HepG2 (cell line): Measurements from ENCODE around the gene STYX. TPM values are rescaled to one million over a fixed set of nuclear protein-coding genes. Genes with fewer than 3 reads are reported as not detected.

ENCODE experiments used
- EED ChIP-seq: sonication (generic); formaldehyde crosslinking; IDR thresholded peaks from 2 replicates; pipeline ENCODE4 v1.5.0; 2020; ENCODE audit warnings: mild to moderate bottlenecking, missing genetic modification reagents
- FOXP1 ChIP-seq, 2 experiments: fragments of 450-650 bp in 1 of 2; IDR thresholded peaks; 2 replicates each; pipeline ENCODE4 v1.6.1; 2017 to 2018; ENCODE audit warnings: antibody characterized with exemption in 1 of 2
- HCFC1 ChIP-seq: fragments of 150-350 bp; IDR thresholded peaks from 2 replicates; pipeline ENCODE4 v1.6.1; 2014; ENCODE audit warnings: low read depth, low read length
- KAT8 ChIP-seq: IDR thresholded peaks from 2 replicates; pipeline ENCODE4 v1.6.1; 2016; ENCODE audit warnings: missing genetic modification reagents, missing compliant biosample characterization
- MIXL1 ChIP-seq: IDR thresholded peaks from 2 replicates; pipeline ENCODE4 v1.6.1; 2016
- NONO ChIP-seq, 2 experiments: fragments of 450-650 bp in 1 of 2; sonication (generic) in 1 of 2; formaldehyde crosslinking in 1 of 2; IDR thresholded peaks in 1 of 2; conservative IDR thresholded peaks in 1 of 2; 2 replicates each; pipeline versions ENCODE4 v1.6.1 to v1.8.0; 2017 to 2022; ENCODE audit warnings: mild to moderate bottlenecking in 1 of 2, missing genetic modification reagents in 1 of 2, moderate library complexity in 1 of 2
- SOX6 ChIP-seq, 2 experiments: fragments of 450-650 bp in 1 of 2; sonication (generic) in 1 of 2; formaldehyde crosslinking in 1 of 2; IDR thresholded peaks; 2 replicates each; pipeline versions ENCODE4 v1.4.0 to v1.6.1; 2017 to 2020; ENCODE audit warnings: antibody characterized with exemption in 1 of 2, mild to moderate bottlenecking in 1 of 2, missing genetic modification reagents in 1 of 2
- ZC3H13 ChIP-seq: sonication (generic); formaldehyde crosslinking; IDR thresholded peaks from 2 replicates; pipeline ENCODE4 v1.8.1; 2023; ENCODE audit warnings: mild to moderate bottlenecking, missing genetic modification reagents, moderate library complexity
- ZNF431 ChIP-seq: sonication (generic); formaldehyde crosslinking; IDR thresholded peaks from 2 replicates; pipeline ENCODE4 v1.9.0; 2022; ENCODE audit warnings: missing genetic modification reagents, low read depth, mild to moderate bottlenecking, borderline replicate concordance
- ZNF468 ChIP-seq: sonication (generic); formaldehyde crosslinking; IDR thresholded peaks from 2 replicates; pipeline ENCODE4 v1.8.0; 2022; ENCODE audit warnings: mild to moderate bottlenecking, moderate library complexity, missing genetic modification reagents
- polyA plus RNA-seq, 8 experiments: library from polyadenylated mRNA; depleted of rRNA in 3 of 8; stranded (reverse) in 7 of 8; unstranded in 1 of 8; fragments of >200 nt; fragmentation: Illumina TruSeq in 4 of 8; extraction: Trizol in 4 of 8; gene quantifications; 2 replicates each; pipeline versions ENCODE4 v1.2.1 to v1.2.3, GENCODE V29; 2011 to 2016; ENCODE audit warnings: low read depth in 4 of 8, missing spikeins in 1 of 8, mixed read lengths in 1 of 8; ENCODE audit not compliant: insufficient read depth in 1 of 8
- total RNA-seq, 5 experiments: library from RNA; depleted of rRNA; stranded (reverse); fragments of >200 nt; fragmentation: Illumina TruSeq; extraction: Trizol; gene quantifications; 2 replicates each; pipeline ENCODE4 v1.2.3, GENCODE V29; 2016; ENCODE audit warnings: low read depth in 1 of 5
- TF ChIP-seq, protein P1 (sequence below): sonication (generic); formaldehyde crosslinking; IDR thresholded peaks from 2 replicates; pipeline ENCODE4 v1.9.0; 2021; ENCODE audit warnings: missing genetic modification reagents, borderline replicate concordance
- TF ChIP-seq, protein P2 (sequence below): sonication (generic); formaldehyde crosslinking; IDR thresholded peaks from 2 replicates; pipeline ENCODE4 v1.5.1; 2020; ENCODE audit warnings: mild to moderate bottlenecking, missing genetic modification reagents
- TF ChIP-seq, protein P3 (sequence below): IDR thresholded peaks from 2 replicates; pipeline ENCODE4 v1.6.1; 2016; ENCODE audit warnings: control low read depth
- TF ChIP-seq, protein P4 (sequence below): sonication (generic); formaldehyde crosslinking; IDR thresholded peaks from 2 replicates; pipeline ENCODE4 v1.4.0; 2020; ENCODE audit warnings: missing genetic modification reagents, borderline replicate concordance
- TF ChIP-seq, protein P5 (sequence below): sonication (generic); formaldehyde crosslinking; IDR thresholded peaks from 2 replicates; pipeline ENCODE4 v1.4.0; 2020; ENCODE audit warnings: low read depth, mild to moderate bottlenecking, missing genetic modification reagents

The STYX gene
- total and polyA plus RNA-seq, 2 of the 13 experiments (the other 11 are each of a cell fraction or from before 2014, with no cell fraction given), result 6.6 to 10.9 TPM

DNA sequence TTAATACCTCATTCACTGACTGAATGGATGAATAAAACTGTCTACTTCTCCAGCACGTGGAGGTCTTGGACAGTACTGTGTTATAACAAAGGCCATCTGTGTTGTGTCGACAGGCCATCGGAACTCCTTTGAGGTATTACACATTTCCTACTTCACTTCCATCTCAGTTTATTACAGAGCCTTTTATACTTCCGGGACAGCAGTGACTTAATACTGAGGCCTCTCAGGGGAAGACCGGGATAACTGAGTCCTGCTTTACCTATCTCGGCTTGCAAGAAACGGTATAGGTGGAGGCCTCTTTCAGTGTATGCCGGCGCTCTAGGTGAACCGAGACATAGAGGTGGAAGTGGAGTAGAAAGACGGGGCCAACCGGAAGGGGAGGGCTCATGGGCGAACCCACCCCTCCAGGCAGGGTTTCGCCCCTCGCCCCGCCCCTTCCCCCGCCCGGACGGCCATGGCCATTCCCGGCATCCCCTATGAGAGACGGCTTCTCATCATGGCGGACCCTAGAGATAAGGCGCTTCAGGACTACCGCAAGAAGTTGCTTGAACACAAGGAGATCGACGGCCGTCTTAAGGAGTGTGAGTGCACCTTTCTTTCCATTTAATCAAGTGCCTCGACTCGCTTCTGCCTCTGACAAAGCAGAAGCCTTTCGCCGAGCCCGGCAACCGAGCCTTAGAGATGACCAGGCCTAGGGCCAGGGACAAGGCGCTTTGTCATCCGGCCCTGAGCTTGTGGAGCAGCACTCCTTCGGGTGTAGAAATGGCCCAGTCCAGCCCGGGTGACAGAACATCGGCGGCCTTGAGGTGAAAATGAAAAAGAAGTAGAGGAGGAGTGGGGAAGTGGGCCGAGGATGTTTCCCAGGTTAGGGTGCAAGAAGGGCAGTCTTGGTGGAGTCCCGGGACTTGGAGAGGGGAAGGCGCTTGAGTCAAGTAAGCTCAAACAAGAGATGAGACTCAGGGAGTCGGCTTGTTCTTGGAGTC, 23.0 kb upstream of the STYX start, which contains the start of gene PSMC6 (continued):
- TF ChIP-seq, protein P1, sequence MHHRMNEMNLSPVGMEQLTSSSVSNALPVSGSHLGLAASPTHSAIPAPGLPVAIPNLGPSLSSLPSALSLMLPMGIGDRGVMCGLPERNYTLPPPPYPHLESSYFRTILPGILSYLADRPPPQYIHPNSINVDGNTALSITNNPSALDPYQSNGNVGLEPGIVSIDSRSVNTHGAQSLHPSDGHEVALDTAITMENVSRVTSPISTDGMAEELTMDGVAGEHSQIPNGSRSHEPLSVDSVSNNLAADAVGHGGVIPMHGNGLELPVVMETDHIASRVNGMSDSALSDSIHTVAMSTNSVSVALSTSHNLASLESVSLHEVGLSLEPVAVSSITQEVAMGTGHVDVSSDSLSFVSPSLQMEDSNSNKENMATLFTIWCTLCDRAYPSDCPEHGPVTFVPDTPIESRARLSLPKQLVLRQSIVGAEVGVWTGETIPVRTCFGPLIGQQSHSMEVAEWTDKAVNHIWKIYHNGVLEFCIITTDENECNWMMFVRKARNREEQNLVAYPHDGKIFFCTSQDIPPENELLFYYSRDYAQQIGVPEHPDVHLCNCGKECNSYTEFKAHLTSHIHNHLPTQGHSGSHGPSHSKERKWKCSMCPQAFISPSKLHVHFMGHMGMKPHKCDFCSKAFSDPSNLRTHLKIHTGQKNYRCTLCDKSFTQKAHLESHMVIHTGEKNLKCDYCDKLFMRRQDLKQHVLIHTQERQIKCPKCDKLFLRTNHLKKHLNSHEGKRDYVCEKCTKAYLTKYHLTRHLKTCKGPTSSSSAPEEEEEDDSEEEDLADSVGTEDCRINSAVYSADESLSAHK (CRISPR knock-in tag), result 0 out of 2 replicates have a peak, but pooled peaks have one; percentile 28
- TF ChIP-seq HCFC1 (peak; percentile 15; the same call in 1 of the 2 replicates), MIXL1 (0 out of 2 replicates have a peak, but pooled peaks have one; percentile 5), ZNF431 (CRISPR knock-in tag) (peak; percentile 16; the same call in 1 of the 2 replicates), EED (0 out of 2 replicates have a peak, but pooled peaks have one; percentile 83), SOX6 (IDR thresholded peaks at IDR 0.05) (no peak), SOX6 (CRISPR knock-in tag; IDR thresholded peaks at IDR 0.05) (peak; percentile 67), FOXP1 (IDR thresholded peaks at IDR 0.05) (no peak), FOXP1 (CRISPR knock-in tag; IDR thresholded peaks at IDR 0.05) (no peak), KAT8 (CRISPR knock-in tag) (peak; percentile 40), ZC3H13 (no peak), ZNF468 (CRISPR knock-in tag) (no peak; the same call in 1 of the 2 replicates), NONO (IDR thresholded peaks at IDR 0.05) (no peak), NONO (CRISPR knock-in tag; conservative IDR thresholded peaks at IDR 0.05) (peak; percentile 1)
- TF ChIP-seq, protein P2, sequence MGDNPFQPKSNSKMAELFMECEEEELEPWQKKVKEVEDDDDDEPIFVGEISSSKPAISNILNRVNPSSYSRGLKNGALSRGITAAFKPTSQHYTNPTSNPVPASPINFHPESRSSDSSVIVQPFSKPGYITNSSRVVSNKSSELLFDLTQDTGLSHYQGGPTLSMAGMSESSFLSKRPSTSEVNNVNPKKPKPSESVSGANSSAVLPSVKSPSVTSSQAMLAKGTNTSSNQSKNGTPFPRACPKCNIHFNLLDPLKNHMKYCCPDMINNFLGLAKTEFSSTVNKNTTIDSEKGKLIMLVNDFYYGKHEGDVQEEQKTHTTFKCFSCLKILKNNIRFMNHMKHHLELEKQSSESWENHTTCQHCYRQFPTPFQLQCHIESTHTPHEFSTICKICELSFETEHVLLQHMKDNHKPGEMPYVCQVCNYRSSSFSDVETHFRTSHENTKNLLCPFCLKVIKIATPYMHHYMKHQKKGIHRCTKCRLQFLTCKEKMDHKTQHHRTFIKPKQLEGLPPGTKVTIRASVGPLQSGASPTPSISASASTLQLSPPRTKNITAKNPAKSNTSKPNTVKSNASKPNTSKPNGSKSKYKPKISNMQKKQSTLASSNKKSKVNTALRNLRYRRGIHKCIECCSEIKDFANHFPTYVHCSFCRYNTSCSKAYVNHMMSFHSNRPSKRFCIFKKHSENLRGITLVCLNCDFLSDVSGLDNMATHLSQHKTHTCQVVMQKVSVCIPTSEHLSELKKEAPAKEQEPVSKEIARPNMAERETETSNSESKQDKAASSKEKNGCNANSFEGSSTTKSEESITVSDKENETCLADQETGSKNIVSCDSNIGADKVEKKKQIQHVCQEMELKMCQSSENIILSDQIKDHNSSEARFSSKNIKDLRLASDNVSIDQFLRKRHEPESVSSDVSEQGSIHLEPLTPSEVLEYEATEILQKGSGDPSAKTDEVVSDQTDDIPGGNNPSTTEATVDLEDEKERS (CRISPR knock-in tag), result peak; percentile 60; the same call in 1 of the 2 replicates
- TF ChIP-seq, protein P3, sequence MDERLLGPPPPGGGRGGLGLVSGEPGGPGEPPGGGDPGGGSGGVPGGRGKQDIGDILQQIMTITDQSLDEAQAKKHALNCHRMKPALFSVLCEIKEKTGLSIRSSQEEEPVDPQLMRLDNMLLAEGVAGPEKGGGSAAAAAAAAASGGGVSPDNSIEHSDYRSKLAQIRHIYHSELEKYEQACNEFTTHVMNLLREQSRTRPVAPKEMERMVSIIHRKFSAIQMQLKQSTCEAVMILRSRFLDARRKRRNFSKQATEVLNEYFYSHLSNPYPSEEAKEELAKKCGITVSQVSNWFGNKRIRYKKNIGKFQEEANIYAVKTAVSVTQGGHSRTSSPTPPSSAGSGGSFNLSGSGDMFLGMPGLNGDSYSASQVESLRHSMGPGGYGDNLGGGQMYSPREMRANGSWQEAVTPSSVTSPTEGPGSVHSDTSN (CRISPR knock-in tag), result no peak
- TF ChIP-seq, protein P4, sequence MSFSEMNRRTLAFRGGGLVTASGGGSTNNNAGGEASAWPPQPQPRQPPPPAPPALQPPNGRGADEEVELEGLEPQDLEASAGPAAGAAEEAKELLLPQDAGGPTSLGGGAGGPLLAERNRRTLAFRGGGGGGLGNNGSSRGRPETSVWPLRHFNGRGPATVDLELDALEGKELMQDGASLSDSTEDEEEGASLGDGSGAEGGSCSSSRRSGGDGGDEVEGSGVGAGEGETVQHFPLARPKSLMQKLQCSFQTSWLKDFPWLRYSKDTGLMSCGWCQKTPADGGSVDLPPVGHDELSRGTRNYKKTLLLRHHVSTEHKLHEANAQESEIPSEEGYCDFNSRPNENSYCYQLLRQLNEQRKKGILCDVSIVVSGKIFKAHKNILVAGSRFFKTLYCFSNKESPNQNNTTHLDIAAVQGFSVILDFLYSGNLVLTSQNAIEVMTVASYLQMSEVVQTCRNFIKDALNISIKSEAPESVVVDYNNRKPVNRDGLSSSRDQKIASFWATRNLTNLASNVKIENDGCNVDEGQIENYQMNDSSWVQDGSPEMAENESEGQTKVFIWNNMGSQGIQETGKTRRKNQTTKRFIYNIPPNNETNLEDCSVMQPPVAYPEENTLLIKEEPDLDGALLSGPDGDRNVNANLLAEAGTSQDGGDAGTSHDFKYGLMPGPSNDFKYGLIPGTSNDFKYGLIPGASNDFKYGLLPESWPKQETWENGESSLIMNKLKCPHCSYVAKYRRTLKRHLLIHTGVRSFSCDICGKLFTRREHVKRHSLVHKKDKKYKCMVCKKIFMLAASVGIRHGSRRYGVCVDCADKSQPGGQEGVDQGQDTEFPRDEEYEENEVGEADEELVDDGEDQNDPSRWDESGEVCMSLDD (CRISPR knock-in tag), result no peak
- TF ChIP-seq, protein P5, sequence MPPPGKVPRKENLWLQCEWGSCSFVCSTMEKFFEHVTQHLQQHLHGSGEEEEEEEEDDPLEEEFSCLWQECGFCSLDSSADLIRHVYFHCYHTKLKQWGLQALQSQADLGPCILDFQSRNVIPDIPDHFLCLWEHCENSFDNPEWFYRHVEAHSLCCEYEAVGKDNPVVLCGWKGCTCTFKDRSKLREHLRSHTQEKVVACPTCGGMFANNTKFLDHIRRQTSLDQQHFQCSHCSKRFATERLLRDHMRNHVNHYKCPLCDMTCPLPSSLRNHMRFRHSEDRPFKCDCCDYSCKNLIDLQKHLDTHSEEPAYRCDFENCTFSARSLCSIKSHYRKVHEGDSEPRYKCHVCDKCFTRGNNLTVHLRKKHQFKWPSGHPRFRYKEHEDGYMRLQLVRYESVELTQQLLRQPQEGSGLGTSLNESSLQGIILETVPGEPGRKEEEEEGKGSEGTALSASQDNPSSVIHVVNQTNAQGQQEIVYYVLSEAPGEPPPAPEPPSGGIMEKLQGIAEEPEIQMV (CRISPR knock-in tag), result no peak
